Measurements from ENCODE around the gene NUFIP2. TPM values are rescaled to one million over a fixed set of nuclear protein-coding genes. Genes with fewer than 3 reads are reported as not detected.

NUFIP2 gene
- total RNA-seq, 1 donor from 2014 or later = 53.9 TPM

- no peak for DNase-seq (ENCODE audit: low spot score)
Observed at GRCh38 chr17:29212094-29212631, 81.8 kb downstream of the NUFIP2 start.

GRCh38 chr17:29210879-29211278, 83.1 kb downstream of the NUFIP2 start:
- ATAC-seq (no peak), DNase-seq (ENCODE audit: low spot score) (no peak)
- intact Hi-C loops (cut with DNase I) = no loop called here

More at GRCh38 chr17:29212094-29212631, 81.8 kb downstream of the NUFIP2 start:
- intact Hi-C loops (cut with DNase I) = no loop called here
- no peak for ATAC-seq

- intact Hi-C loops (cut with DNase I) = no loop called here
- ATAC-seq = no peak
- DNase-seq (ENCODE audit: low spot score) = no peak
Observed at GRCh38 chr17:29209073-29209472, 84.9 kb downstream of the NUFIP2 start.

- DNase-seq (ENCODE audit: low spot score) (no peak), ATAC-seq (no peak)
- intact Hi-C loops (cut with DNase I) = no loop called here
Observed at GRCh38 chr17:29207975-29208374, 86.0 kb downstream of the NUFIP2 start.

Other genes with a start within 250 kb of the NUFIP2 start
- 109 TPM for gene MYO18A, start 113.8 kb downstream of the NUFIP2 start, total RNA-seq
- not detected for gene CRYBA1, start 47.3 kb downstream of the NUFIP2 start, total RNA-seq
- 101 TPM for gene TAOK1, start 96.2 kb upstream of the NUFIP2 start, total RNA-seq